Choroid plexus epithelial cell (primary cell): Measurements from ENCODE around the gene BTBD2.

ENCODE experiments used
- DNase-seq: peaks from one replicate; pipeline ENCODE4 v3.0.0-alpha.2; 2010; ENCODE audit warnings: low read depth
- H3K4me3 ChIP-seq: 2 replicates; pipeline ENCODE4 v1.5.1; 2011; ENCODE audit warnings: low read depth, mild to moderate bottlenecking, control low read depth, low read length, moderate library complexity
- TF ChIP-seq, protein P1 (sequence below): conservative IDR thresholded peaks from 2 replicates; pipeline ENCODE4 v1.5.1; 2011; ENCODE audit warnings: low read depth, mild to moderate bottlenecking, control low read depth, inconsistent platforms, low read length, moderate library complexity

Gene BTBD2

DNA sequence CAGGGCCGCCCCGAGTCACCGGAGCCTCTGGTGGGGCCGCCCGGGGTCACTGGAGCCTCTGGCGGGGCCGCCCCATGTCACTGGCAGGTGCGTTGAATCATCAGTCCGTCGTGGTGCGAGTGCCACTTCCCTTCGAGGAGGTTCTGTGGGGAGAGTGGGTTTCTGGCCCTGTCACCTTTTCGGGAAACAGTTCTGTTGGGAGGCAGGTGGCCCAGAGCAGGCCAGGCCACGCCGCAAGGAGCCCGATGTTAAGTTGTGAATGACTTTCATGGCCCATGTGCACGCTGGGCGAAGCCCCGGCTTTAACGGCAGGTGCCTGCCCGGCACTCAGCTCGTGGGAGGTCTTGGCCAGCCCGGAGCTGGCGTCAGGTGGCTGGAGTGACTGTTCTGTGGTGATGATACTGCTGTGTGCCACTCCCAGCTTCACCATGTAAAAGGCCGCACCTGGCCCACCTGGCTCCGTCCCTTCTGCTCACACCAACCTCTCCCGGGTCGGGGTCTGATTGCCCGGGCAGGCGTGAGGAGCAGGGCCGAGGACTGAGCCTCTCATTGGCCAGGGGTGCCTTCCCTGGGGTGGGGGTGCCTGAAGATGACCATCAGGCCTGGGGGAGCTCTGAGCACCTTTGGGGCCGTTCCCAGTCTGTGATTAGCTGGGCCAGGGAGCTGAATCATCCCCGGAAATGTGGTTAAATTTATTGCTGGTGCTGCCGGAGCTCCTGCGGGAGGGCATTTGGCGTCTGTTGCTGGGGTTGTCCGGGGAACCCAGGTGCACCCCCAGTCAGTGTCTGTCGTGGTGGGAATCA is 45.3 kb downstream of the BTBD2 start:
- H3K4me3 ChIP-seq: no peak overlapping the region
- no peak for DNase-seq
- TF ChIP-seq, protein P1, sequence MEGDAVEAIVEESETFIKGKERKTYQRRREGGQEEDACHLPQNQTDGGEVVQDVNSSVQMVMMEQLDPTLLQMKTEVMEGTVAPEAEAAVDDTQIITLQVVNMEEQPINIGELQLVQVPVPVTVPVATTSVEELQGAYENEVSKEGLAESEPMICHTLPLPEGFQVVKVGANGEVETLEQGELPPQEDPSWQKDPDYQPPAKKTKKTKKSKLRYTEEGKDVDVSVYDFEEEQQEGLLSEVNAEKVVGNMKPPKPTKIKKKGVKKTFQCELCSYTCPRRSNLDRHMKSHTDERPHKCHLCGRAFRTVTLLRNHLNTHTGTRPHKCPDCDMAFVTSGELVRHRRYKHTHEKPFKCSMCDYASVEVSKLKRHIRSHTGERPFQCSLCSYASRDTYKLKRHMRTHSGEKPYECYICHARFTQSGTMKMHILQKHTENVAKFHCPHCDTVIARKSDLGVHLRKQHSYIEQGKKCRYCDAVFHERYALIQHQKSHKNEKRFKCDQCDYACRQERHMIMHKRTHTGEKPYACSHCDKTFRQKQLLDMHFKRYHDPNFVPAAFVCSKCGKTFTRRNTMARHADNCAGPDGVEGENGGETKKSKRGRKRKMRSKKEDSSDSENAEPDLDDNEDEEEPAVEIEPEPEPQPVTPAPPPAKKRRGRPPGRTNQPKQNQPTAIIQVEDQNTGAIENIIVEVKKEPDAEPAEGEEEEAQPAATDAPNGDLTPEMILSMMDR: no peak

DNA sequence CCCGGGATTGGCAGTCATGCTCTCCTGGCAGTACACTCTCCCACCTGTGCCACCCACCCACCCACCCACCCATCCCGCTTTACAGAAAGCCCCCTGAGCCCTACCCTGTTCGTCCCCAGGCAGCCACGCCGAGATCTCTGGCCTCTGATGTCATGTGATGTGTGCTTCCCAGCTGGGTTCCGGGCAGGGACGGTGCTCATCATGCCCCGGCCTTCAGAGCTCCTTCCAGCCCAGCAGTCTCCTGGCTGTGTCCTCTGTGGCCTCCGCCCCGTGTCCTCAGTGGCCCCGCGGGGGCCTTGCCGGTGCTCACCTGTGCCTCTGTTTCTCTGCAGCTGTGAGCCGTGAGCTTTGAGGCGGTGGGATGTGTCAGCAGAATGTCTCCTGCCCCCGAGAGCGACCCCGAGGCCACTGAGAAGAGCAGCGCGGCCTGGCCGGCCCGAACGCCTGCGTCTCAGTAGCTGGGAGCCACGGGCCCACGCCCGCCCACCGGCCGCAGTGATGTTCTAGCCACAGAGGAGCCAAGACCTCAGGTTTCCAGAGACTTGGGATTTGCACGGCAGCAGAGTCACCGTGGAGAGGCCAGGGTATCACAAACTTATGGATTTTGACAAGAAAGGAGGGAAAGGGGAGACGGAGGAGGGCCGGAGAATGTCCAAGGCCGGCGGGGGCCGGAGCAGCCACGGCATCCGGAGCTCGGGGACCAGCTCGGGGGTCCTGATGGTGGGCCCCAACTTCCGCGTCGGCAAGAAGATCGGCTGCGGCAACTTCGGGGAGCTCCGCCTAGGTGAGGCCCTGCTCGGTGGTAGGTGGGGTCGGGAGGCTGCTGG is 46.1 kb downstream of the BTBD2 start:
- TF ChIP-seq, protein P1: no peak
- no peak for DNase-seq
- H3K4me3 ChIP-seq: no peak overlapping the region

DNA sequence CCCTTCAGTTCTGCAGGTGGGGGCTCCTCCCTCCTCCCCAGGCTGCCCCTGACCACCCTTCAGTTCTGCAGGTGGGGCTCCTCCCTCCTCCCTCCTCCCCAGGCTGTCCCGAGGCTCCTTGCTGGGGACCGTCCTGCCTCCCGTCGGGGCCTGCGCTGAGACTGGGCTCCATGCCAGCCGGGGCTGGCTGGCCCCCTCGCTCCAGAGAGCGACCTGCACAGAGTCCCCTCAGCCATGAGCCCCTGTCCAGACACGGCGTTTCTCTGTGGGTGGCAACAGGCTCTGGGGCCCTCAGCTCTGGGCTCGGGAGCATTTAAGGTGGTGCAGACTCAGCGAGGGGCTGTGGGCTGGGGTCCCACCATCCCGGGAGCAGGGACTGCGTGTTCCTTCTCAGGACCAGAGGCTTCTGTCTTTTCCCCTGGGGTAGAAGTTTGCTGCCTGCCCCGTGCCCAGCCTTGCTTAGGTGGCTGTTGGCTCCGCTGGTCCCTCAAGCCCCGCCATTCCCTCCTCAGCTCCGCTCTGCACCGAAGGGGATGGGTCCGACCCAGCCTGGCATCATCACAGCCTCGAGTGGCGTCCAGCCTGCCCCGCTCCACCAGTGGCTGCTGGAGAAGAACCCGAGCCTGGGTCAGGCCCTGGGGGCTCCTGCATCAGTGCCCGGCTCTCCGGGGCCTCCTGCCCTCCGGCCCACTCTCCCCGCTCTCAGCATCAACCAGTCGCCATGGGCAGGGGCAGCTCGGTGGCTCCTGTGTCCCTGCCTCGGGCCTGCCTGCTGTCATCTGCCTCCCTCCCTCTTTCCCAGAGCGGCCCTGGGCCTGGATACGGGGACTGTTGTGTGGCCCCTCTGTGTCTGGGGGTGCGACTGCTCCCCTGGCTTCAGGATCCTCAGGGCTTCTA is 47.0 kb downstream of the BTBD2 start:
- no peak overlapping the region for H3K4me3 ChIP-seq
- no peak for DNase-seq
- TF ChIP-seq, protein P1: no peak

DNA sequence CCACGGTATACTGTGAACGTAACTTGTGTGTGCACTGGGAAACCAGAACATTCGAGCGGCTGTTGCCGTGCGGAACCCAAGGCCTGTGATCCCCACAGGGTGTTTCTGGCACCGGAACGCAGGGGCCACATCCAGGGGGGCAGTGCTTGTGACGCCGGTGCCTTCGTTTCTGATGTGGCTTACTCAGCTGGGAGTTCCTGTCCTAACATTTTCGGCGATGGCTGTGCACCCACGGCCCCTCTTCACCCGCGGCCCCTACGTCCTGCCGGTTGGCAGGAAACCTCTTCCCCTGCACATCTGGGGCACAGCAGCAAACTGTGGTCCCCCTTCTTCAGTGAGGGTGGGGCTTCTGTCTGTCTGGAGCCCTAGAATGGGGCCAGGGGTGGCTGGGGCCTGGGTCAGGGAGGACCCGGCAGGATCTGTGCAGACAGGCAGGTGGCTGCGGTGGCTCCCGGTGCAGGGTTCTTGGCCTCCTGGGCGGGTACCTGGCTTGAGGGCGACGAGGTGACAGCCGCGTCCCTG is 48.4 kb downstream of the BTBD2 start:
- TF ChIP-seq, protein P1: no peak
- no peak overlapping the region for H3K4me3 ChIP-seq
- no peak for DNase-seq

DNA sequence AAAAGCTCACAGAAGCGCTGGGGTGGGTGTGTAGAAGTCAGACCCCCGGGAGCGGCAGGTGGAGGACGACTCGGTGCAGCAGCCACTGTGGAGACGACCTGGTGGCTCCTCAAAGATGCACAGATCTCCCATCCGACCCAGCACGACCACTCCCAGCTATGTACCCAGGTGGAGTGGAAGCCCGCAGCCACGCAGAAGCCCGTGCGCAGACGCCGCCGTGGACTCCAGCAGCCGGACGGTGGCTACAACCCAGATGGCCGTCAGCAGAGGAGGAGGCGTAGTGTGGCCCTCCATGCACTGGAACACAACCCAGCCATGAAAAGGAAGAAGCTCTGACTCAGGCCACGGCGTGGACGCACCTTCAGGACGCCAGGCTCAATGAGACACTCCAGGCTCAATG is 52.8 kb downstream of the BTBD2 start:
- TF ChIP-seq, protein P1: no peak
- no peak for DNase-seq
- H3K4me3 ChIP-seq: no peak overlapping the region
